Suppressor macrophage treated with lipopolysaccharide for 1 hour (primary cell): ENCODE measurements around the gene NRBP1.
A peak's percentile ranks its signal among the peaks of the same experiment; 100 is the strongest.
"Not testable (repeated sequence)": the region's sequence is repeated elsewhere in the genome, so short reads cannot be mapped to it uniquely, and the experiment has no call there.

Experiments used
- DNase-seq, 3 donors: peaks; one replicate each; pipeline ENCODE4 v3.0.0-alpha.2; 2020 to 2022

Gene NRBP1

GRCh38 chr2:27422958-27423357, 5.5 kb upstream of the NRBP1 start:
- DNase-seq, result no peak

- DNase-seq, result not testable (repeated sequence)
Observed at GRCh38 chr2:27425039-27425438, 3.4 kb upstream of the NRBP1 start.

- DNase-seq, result no peak
Observed at GRCh38 chr2:27427863-27428212, 593 bp upstream of the NRBP1 start.

- DNase-seq, result peak; percentile 91 to 97 (median 94)
Observed at GRCh38 chr2:27428978-27429541, 629 bp downstream of the NRBP1 start.

- DNase-seq, result peak; percentile 84 to 91 (median 87)
Observed at GRCh38 chr2:27431395-27431794, 3.0 kb downstream of the NRBP1 start.

DNA sequence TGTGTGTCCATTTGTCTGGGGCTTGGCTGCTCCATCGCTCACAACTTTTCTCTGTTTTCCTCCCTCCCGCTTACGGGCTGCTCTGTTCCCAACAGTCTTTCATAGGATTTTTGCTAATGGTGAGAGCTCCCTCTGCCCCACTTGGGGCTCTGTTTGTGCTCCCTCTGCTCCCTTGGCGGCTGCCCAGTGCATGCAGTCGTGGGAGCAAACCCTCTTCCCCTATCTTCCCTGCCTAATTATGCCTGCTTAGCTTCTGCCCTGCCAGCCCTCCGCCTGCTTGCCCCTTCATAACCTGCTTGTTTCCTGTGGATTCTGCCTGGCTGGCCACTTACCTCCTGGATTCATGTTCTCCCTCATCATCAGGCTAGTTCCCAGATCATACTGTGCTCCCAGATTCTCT, 7.2 kb downstream of the NRBP1 start:
- no peak for DNase-seq

DNA sequence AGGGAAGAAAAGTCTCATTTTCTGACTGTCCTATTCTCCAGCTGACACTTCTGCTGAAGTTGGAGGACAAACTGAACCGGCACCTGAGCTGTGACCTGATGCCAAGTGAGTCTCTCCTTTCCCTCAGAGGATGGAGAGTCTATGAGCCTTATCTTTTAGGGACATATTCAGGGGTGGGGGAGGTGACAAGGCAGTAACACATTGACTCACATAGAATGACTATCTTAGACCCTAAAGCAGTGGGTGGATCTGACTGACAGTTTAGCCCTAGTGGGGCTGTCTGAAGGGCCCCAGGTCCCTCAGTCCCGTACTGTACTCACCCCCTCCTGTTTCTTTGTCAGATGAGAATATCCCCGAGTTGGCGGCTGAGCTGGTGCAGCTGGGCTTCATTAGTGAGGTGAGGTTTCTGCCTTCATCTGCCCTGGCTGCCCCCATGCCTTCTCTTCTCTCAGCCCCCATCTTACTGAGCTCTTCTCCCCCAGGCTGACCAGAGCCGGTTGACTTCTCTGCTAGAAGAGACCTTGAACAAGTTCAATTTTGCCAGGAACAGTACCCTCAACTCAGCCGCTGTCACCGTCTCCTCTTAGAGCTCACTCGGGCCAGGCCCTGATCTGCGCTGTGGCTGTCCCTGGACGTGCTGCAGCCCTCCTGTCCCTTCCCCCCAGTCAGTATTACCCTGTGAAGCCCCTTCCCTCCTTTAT, 12.9 kb downstream of the NRBP1 start:
- DNase-seq, result no peak

DNA sequence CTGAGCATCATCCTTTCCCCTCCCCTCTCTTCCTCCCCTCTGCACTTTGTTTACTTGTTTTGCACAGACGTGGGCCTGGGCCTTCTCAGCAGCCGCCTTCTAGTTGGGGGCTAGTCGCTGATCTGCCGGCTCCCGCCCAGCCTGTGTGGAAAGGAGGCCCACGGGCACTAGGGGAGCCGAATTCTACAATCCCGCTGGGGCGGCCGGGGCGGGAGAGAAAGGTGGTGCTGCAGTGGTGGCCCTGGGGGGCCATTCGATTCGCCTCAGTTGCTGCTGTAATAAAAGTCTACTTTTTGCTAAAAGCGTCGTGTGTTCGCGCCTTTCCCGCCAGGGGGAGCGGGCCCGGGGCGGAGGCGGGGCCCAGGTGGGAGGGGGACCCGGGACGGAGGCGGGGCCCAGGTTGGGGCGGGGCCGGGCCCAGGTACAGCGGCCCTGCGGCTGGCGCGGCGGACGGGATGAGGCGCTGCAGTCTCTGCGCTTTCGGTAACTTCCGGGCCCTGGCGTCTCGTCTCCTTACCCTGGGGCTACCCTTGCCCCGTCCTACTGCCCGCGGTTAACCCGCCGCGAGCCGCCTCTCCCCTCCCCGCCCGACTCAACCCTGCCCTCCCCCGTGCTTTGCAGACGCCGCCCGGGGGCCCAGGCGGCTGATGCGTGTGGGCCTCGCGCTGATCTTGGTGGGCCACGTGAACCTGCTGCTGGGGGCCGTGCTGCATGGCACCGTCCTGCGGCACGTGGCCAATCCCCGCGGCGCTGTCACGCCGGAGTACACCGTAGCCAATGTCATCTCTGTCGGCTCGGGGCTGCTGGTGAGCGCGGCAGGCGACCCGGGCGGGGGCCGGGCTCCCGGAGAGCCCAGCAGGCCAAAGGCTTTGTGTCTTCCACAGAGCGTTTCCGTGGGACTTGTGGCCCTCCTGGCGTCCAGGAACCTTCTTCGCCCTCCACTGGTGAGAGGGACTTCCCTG, 13.8 kb downstream of the NRBP1 start, which contains the start of gene KRTCAP3:
Gene KRTCAP3, plus strand, starts transcription at position 424 of the 962 bp plus-strand sequence. Its CDS starts 32 bp downstream, at position 456.
- DNase-seq, result no peak

GRCh38 chr2:27442920-27443282, 14.5 kb downstream of the NRBP1 start:
- peak in 1 of 3 donors; percentile 10 for DNase-seq

GRCh38 chr2:27445155-27445554, 16.7 kb downstream of the NRBP1 start:
- no peak for DNase-seq

- no peak for DNase-seq
Observed at GRCh38 chr2:27445615-27446014, 17.2 kb downstream of the NRBP1 start.

DNA sequence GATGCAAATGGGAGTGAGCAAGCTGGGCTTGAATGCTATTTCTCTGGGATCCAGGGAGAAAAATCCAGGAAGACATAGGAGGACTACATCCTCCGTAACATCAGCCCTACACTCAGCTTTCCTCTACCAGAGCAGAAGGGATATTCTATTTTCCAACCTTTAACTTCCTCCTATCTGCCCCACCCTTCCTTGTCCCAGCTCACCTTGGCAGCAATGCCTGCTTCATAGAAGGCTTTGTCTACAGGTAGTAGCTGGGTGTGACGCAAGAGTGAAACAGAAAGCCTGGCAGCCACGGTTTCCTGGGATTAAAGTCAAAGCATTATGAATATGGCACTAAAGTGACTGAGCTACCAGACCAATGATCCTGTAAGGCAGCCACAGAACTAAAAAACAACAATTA, 17.6 kb downstream of the NRBP1 start:
- DNase-seq, result no peak

DNA sequence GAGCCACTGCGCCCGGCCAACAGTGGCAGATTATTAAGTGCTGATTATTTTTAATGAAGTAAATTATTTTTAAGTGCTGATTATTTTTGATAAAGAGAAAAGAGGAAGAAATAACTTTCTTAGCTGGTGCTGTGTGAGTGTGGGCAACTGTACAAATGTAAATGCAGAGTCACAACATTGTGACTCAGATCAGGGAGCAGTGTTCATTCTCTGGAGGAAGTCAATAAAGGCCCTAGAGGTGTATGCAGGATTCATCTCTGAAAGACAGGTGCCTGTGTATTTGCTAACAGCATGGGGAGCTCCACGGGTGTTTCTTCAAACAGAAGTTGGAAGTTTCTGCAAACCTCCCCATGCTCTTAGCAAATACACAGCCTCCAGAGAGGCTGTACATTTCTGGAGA, 19.9 kb downstream of the NRBP1 start:
- peak in 1 of 3 donors; percentile 9 for DNase-seq

GRCh38 chr2:27451095-27451494, 22.7 kb downstream of the NRBP1 start:
- DNase-seq, result no peak

DNA sequence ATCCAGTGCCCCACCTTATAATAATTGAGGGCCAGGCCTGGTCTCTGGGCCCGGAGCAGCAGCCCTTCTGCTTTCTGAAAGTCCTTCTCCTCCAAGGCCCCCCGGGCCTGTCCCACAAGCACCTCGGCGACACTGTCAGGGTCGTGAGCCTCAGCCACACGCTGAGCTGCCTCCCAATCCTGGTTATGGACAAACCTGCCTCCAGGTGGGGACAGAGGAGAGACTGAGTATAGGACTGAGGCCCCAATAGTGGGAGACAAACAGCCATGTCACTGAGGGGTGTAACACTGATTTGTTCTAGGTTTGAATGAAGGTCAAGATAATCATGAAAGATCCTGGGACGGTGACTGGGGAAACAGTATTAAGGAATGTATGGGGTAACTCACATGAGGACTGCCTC, 25.5 kb downstream of the NRBP1 start:
- DNase-seq, result no peak

DNA sequence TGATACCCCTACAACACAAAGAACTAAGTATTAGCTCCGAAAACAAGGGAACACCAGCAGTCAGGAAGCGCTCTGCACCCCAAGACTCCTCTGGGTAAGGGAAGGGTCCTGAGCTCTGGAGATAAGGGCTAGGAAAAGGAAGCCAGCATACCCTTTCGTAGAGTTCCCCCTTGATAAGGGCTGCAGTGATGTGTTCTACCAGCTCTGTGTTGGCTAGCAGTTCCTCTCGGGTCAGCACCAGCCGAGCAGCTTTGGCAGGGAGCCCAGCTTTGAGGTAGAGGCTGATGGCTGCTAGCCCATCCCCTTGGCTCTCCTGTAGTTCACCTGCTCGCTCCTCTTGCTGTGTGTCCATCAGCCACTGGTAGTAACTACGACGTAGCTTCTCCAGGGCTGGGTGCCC, 32.7 kb downstream of the NRBP1 start:
- no peak for DNase-seq

DNA sequence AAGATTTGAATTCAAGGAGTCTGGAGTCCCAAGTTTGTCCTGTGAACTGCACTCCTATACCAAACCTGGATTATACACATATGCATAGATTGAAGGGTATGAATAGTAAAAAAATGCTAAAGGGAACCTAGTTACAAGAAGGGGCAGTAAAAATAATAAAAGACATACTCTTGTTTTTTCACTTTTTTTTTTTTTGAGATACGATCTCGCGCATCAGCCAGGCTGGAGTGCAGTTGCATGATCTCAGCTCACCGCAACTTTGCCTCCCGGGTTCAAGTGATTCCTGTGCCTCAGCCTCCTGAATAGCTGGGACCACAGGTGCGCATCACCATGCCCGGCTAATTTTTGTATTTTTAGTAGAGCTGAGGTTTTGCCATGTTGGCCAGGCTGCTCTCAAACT, 36.0 kb downstream of the NRBP1 start:
- DNase-seq, result no peak

DNA sequence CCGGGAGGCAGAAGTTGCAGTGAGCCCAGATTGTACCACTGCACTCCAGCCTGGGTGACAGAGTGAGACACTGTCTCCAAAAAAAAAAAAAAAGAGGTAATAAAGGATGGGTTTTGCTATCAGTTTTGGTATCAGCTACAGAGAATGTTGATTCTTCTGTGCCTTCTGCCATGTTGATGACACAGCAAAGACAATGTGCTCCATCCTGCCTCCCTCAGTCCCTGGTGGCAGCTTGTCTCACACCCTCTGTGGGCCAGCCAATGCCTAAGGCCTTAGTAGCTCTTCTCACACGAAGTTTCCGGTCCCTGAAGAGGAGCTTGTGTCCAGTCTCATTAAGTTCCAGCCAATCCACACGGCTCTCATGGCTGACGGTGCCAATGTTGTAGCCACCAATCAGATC, 43.5 kb downstream of the NRBP1 start:
- DNase-seq, result no peak

DNA sequence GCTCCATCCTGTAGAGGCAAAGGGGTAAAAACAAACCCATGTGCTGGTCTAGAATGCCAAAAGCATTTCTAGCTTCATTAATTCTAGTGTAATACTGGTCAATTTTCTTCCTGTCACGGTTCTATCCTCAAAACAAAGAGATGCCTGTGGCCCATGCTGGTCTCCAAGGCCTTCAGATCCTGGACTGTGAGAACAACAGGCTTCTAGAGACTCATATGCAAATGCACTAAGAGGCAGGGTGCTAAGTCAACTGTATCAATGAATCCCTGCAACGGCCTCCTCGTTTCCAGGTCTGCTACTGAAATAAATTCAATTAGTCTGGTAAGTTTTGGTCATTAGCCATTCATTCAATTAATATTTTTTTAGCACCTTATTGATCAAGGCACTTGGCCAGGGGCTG, 57.1 kb downstream of the NRBP1 start:
- no peak for DNase-seq

DNA sequence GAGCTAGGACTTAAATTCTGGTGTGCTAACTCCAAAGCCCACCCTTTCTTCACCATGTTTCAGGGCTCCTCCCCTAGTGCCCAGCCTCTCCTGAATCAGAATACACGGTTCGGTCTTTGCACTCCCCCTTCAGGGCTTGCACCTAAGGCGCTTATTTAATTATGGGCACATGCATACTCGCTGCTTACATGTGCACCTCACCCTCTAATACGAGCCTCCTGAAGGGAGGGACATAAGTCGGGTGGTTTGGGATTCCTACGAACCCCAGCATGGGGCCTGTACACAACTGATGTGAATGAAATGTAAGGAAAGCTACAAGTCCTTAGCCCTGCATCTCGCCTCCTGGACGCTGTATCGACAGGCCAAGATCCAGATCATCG, 60.7 kb downstream of the NRBP1 start:
- peak in 2 of 3 donors; percentile 11 to 22 for DNase-seq

GRCh38 chr2:27489498-27490397, 61.3 kb downstream of the NRBP1 start, which contains the start of gene IFT172:
Gene IFT172, minus strand, starts transcription at chr2:27489743. Its CDS starts 90 bp downstream, at chr2:27489653.
- DNase-seq, result peak; percentile 99
